Colon (tissue), 2 donors: ENCODE results near the gene OCA2.

Source experiments
- FAIRE-seq: peaks from 2 replicates; lab custom pipeline; 2012; peaks lifted over from hg19 to GRCh38; lab: Jason Lieb, UNC
- donor health status: control.
- donor health status: control.

Gene OCA2

GRCh38 chr15:27939246-27939645, 159.9 kb downstream of the OCA2 start:
- no peak for FAIRE-seq

GRCh38 chr15:27937851-27938250, 161.3 kb downstream of the OCA2 start:
- FAIRE-seq: no peak

- FAIRE-seq: no peak
These were observed 163.0 kb downstream of the OCA2 start for GRCh38 chr15:27936164-27936563.

GRCh38 chr15:27935328-27935727, 163.8 kb downstream of the OCA2 start:
- FAIRE-seq: no peak

GRCh38 chr15:27934782-27935181, 164.3 kb downstream of the OCA2 start:
- no peak for FAIRE-seq

- FAIRE-seq: no peak
These were observed 165.6 kb downstream of the OCA2 start for GRCh38 chr15:27933562-27933961.

- FAIRE-seq: no peak
These were observed 166.5 kb downstream of the OCA2 start for GRCh38 chr15:27932600-27932999.

- FAIRE-seq: no peak
These were observed 170.7 kb downstream of the OCA2 start for GRCh38 chr15:27928386-27928785.

GRCh38 chr15:27912283-27912682, 186.8 kb downstream of the OCA2 start:
- FAIRE-seq: no peak

- no peak for FAIRE-seq
These were observed 192.3 kb downstream of the OCA2 start for GRCh38 chr15:27906802-27907201.

GRCh38 chr15:27903405-27903804, 195.7 kb downstream of the OCA2 start:
- FAIRE-seq: no peak

- no peak for FAIRE-seq
These were observed 196.3 kb downstream of the OCA2 start for GRCh38 chr15:27902680-27903385.

- FAIRE-seq: no peak
These were observed 199.4 kb downstream of the OCA2 start for GRCh38 chr15:27899583-27900285.

GRCh38 chr15:27897481-27897880, 201.6 kb downstream of the OCA2 start:
- no peak for FAIRE-seq

- no peak for FAIRE-seq
These were observed 204.5 kb downstream of the OCA2 start for GRCh38 chr15:27894645-27895044.

- no peak for FAIRE-seq
These were observed 209.9 kb downstream of the OCA2 start for GRCh38 chr15:27889258-27889657.

GRCh38 chr15:27885201-27885600, 213.9 kb downstream of the OCA2 start:
- FAIRE-seq: no peak

GRCh38 chr15:27884726-27885125, 214.4 kb downstream of the OCA2 start:
- FAIRE-seq: no peak

- FAIRE-seq: no peak
These were observed 220.3 kb downstream of the OCA2 start for GRCh38 chr15:27878841-27879240.

GRCh38 chr15:27873828-27874227, 225.3 kb downstream of the OCA2 start:
- FAIRE-seq: no peak

- no peak for FAIRE-seq
These were observed 226.1 kb downstream of the OCA2 start for GRCh38 chr15:27873039-27873438.

GRCh38 chr15:27872355-27872754, 226.8 kb downstream of the OCA2 start:
- no peak for FAIRE-seq

- no peak for FAIRE-seq
These were observed 227.2 kb downstream of the OCA2 start for GRCh38 chr15:27871902-27872260.
